Fibroblast of the aortic adventitia (primary cell): ENCODE data around the gene FRMD1. TPM values are rescaled to one million over a fixed set of nuclear protein-coding genes. Genes with fewer than 3 reads are reported as not detected.

ENCODE experiments used
- DNase-seq: peaks from one replicate; pipeline ENCODE4 v3.0.0-alpha.2; 2010; ENCODE audit warnings: low read depth
- H3K4me3 ChIP-seq: 2 replicates; pipeline ENCODE4 v1.5.1; 2011; ENCODE audit warnings: low read depth, mild to moderate bottlenecking, control low read depth, low read length, moderate library complexity
- CTCF ChIP-seq: IDR thresholded peaks from 2 replicates; pipeline ENCODE4 v1.5.1; 2011; ENCODE audit warnings: mild to moderate bottlenecking, low read length, control low read depth, inconsistent platforms; ENCODE audit not compliant: insufficient read depth
- total RNA-seq: library from RNA; depleted of rRNA; stranded (reverse); fragments of >200 nt; gene quantifications from 2 replicates; pipeline ENCODE4 v1.2.3, GENCODE V29; 2012; ENCODE audit warnings: low replicate concordance

The FRMD1 gene
- total RNA-seq, 1 donor = not detected

- no peak for DNase-seq
- TF ChIP-seq CTCF = no peak
- no peak overlapping the region for H3K4me3 ChIP-seq
Measured at GRCh38 chr6:168119539-168119938, 40.5 kb upstream of the FRMD1 start.

- no peak overlapping the region for H3K4me3 ChIP-seq
- no peak for TF ChIP-seq CTCF
- DNase-seq = no peak
Measured at GRCh38 chr6:168118935-168119334, 39.9 kb upstream of the FRMD1 start.

GRCh38 chr6:168117942-168118341 is 38.9 kb upstream of the FRMD1 start:
- no peak for DNase-seq
- peak; percentile 30 for TF ChIP-seq CTCF
- no peak overlapping the region for H3K4me3 ChIP-seq

GRCh38 chr6:168116975-168117899 is 38.2 kb upstream of the FRMD1 start:
- DNase-seq = no peak
- no peak for TF ChIP-seq CTCF
- no peak overlapping the region for H3K4me3 ChIP-seq

GRCh38 chr6:168116438-168116974 is 37.5 kb upstream of the FRMD1 start:
- no peak for TF ChIP-seq CTCF
- H3K4me3 ChIP-seq = no peak overlapping the region
- no peak for DNase-seq

GRCh38 chr6:168115748-168116437 is 36.9 kb upstream of the FRMD1 start:
- no peak overlapping the region for H3K4me3 ChIP-seq
- TF ChIP-seq CTCF = no peak
- no peak for DNase-seq
